Hypothalamus (tissue), 51 donors: Measurements from ENCODE around the gene IGFL4.

Experiments used
- DNase-seq, 51 donors: peaks; one replicate each; lab custom pipeline; 2025; lab: John Stamatoyannopoulos, UW

The IGFL4 gene

DNA sequence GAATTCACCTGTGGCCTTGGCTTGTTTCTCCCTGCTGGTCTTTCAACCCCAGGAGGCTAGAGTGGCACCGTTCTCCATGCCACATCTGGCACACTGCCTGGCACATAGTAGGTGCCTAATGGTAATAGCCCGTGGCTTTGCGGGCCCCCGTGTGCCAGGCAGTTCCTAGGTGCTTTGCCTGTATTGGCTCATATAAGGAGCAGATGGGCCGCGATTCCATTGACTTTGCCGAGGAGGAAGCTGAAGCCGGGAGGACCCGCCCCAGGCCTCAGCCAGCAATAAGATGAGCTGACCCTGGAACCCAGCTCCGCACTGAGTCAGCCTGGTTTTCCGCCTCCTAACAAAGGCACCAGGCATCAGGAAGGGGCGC lies 18.8 kb downstream of the IGFL4 start:
- DNase-seq = no peak

GRCh38 chr19:46021531-46022041 lies 19.2 kb downstream of the IGFL4 start:
- DNase-seq = no peak

- DNase-seq = no peak
These were observed 20.0 kb downstream of the IGFL4 start for GRCh38 chr19:46020819-46021125.

DNA sequence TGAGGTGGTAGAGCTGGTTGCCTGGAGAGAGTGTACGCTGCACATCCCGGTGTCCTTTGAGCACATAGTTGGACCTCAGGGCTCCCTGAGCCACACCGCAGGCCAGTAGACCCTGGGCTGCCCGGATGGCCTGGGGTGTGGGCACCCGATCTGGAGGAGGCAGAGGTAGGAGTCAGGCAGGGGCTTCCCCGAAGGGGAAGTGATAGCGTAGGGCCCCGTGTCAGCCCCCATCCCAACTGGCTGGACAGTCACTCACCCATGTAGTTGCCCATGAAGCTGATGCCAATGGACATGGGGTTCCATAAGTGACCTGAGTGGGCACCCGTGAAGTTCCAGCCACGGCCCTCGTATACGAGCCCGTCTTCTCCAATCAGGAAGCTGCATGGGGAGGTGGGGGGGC lies 21.5 kb downstream of the IGFL4 start:
- no peak for DNase-seq

DNA sequence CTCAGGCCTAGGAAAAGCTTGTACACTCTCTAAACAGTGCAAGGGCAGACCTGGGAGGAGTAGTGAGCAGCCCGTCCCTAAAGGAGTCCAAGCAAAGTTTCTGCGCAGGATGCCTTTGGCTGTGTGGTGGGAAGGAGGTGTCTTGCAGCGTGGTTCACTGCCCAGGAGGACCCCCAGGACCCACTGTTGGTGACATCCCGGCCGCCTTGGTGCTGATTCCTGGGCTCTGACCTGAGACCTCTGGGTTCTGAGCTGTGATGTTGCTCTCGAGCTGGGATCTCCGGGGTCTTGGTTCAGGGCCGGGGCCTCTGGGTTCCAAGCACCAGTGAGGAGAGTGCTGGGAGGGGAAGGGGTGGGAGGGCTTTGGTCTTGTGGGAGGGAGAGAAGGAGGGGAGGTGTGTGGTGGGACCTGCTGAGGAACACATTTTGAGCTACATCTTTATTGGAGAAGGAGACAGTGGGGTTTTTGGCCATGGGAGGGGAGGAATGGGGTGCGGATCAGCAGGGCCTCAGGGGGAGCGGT lies 22.0 kb downstream of the IGFL4 start:
- DNase-seq = no peak

- no peak for DNase-seq
These were observed 22.7 kb downstream of the IGFL4 start for GRCh38 chr19:46017874-46018675.

- DNase-seq = peak in 1 of 51 donors; percentile 34
These were observed 23.7 kb downstream of the IGFL4 start for GRCh38 chr19:46017095-46017429.

DNA sequence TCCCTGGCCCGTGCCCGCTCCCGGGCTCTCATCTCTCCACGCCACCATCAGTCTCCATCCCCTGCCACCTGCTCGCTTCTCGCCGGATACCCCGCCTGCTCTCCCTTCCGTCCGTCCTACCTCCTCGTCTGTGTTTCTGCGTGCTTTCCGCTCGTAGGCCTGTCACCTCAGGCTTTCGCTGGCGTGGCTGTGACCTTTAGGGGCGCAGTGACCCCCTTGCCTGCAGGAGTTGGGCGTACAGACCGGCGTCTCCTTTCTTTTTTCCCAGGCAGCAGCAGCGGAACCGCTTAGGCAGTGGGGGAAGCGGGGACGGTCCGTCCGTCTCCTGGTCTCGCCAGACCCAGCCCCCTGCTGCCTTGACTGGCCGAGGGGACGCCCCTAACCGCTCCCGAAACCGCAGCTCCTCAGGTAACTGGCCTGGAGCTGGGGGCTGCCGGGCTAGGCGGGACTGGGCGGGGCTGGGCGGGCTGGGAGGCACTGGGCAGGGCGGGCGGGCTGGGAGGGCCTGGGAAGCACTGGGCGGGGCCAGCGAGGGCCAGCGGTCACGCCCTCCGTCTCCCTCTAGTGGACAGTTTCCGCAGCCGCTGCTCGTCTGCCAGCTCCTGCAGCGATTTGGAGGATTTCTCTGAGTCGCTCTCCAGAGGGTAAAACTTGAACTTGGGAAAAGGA lies 24.2 kb downstream of the IGFL4 start:
- peak in 49 of 51 donors; percentile 12 to 90 (median 69) for DNase-seq

DNA sequence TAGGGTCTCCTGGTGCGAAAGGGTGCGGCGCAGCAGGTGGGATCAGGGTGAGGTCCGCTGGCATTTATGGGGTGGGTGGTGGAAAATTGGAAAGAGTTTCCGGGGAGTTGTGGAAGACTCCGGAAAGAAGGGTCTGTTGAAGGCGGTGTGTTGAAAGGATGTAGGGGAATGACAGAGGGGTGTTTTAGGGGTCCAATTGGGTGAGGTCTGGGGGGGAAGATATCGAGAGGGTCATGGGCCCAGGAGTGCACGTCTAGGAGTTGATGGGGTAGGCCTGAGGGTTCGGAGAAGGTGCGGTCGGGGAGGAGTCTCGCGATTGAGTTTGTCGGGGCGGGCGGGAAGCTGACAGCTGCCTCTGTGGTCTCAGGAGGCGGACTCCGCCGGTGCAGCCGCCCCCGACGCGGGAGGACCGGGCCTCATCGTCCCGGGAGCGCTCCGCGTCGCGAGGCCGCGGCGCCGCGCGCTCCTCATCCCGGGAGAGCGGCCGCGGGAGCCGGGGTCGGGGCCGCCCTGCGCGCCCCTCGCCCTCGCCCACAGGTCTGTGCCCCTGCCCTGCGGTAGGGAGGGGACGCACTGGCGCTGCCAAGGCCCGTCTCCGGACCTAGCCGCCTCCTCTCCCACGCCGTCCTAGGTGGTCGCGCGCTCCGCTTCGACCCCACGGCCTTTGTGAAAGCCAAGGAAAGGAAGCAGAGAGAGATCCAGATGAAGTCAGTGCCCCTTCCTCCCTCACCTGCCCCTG lies 24.9 kb downstream of the IGFL4 start:
- DNase-seq = no peak

DNA sequence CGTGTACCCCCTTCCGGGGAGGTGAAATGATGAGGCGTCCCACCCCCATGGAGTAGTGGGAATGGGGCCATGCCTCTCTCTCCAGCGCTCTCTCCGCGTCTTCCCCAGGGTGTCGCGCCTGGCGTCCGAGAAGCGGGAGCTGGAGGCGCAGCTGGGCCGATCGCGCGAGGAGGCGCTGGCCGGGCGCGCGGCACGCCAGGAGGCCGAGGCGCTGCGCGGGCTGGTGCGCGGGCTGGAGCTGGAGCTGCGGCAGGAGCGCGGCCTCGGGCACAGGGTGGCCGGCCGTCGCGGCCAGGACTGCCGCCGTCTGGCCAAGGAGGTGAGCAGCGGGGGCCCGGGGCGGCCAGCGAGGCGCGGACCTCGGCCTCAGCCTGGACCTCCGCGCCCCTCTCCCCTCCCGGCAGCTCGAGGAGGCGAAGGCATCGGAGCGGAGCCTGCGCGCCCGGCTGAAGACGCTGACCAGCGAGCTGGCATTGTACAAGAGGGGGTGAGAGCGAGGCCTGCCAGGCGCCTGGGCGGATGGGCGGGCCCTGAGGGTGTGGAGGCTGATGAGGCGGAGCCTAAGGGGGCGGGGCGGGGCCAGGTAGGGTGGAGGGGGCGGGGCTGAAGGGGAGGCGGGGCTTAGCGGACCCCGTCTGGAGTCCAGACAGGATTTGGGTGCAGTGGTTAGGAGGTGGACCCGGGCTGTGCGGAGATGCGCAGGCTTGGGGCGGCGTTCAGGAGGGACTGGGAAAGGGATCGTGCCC lies 25.7 kb downstream of the IGFL4 start:
- DNase-seq = peak in 15 of 51 donors; percentile 3 to 52 (median 25)

- peak in 1 of 51 donors; percentile 17 for DNase-seq
These were observed 26.3 kb downstream of the IGFL4 start for GRCh38 chr19:46014534-46014933.

DNA sequence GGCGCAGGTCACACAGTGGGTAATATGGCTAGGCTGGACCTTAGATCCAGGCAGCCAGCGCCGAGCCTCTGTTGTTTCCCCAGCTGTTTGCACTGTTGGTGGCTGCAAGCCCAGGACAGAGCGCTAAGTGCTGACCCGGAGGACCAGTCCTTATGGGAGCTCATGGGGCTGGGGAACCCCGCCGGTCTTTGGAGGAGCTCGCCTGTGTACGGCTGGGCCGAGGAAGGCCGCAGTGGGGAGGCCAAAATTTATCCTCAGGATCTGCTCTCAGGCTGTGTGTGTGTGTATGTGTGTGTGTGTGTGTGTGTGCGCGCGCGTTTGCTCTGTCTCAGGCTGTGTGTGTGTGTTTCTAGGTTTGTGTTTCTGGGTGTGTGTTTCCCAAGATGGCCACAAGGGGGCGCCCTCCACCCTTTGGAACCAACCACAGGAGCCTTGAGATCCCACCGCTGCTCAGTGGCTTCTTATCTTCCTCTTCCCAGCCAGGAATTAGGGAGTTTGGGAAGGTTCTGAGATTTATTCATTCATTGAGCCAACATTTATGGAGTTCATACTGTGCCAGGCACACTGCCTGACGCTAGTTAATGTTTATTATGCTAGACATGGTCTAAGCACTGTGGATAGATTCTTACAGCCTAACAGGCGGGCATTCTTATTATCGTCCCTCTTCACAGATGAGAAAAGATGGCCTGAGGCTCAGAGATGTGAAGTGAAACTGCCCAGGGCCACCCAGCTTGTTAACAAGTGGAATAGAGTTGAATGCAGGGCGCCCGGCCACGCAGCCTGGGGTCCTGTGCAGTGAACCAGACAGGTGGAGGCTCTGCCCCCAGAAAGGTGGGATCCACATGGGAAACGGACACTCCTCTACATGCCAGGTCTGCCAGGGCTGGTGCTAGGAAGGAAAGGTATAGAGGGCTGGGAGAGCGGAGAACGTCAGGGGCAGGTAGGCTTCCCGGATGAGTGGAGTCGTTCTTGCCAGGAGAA lies 31.0 kb downstream of the IGFL4 start:
- DNase-seq = peak in 48 of 51 donors; percentile 14 to 87 (median 52)

DNA sequence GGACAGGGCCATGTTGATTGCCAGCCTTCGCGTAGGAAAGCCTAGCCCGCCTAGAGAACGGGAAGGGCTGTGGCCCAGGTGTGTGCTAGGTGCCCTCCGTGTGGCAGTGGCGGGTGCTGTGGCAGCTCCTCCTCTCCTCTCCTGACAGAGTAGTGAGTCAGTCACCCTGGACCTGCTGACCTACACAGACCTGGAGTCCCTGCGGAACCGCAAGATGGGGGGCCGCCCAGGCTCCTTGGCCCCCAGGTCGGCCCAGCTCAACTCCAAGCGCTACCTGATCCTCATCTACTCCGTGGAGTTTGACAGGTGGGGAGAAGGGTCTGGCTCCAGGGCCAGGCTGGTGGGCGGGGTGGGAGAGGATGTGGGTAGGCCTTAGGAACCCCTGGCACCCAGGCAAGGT lies 34.4 kb downstream of the IGFL4 start:
- no peak for DNase-seq

DNA sequence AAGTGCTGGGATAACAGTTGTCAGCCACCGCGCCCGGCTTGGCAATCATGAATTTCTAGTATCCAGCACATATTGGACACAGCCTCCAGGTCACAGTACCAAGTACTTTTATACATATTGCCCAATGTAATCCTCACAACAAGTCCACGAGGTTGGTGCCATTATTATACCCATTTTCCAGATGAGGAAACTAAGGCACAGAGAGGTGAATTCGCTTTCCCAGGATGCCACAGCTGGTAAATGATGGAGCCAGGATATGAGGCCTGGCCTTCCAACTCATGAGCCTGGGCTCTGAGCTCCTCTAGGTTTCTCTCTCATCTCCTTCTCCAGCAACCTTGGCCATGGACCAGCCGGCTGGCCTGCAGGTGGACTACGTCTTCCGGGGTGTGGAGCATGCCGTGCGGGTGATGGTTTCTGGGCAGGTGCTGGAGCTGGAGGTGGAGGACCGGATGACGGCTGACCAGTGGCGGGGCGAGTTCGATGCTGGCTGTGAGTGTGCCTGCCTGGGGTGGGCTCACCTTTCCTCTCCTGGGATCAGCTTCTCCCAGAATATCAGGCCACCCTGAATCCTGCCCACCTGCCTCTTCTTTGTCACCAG lies 38.0 kb downstream of the IGFL4 start:
- no peak for DNase-seq

GRCh38 chr19:46000491-46001246 lies 40.1 kb downstream of the IGFL4 start:
- peak in 40 of 51 donors; percentile 13 to 84 (median 58) for DNase-seq

DNA sequence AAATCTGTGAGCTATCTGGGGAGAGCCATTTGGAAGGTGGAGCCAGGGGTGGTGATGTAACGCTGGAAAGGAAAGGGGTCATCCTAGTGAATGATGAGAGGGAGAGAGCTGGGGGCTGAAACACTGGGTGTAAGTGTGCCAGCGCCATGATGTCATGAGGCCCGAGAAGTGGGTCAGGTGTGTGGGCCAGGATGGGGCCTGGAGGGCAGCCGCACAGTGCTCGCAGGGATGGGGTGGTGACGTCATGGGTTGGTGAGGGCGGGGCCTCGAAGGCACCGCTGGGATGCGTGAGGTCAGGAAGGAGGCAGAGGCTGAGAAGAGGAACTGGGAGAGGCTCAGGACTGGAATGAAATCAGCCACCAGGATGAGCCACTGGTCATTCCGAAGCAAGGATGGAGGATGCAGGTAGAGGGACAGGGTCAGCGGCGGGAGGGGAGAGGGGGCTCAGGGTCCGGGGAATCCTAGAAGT lies 41.1 kb downstream of the IGFL4 start:
- peak in 33 of 51 donors; percentile 7 to 72 (median 40) for DNase-seq

DNA sequence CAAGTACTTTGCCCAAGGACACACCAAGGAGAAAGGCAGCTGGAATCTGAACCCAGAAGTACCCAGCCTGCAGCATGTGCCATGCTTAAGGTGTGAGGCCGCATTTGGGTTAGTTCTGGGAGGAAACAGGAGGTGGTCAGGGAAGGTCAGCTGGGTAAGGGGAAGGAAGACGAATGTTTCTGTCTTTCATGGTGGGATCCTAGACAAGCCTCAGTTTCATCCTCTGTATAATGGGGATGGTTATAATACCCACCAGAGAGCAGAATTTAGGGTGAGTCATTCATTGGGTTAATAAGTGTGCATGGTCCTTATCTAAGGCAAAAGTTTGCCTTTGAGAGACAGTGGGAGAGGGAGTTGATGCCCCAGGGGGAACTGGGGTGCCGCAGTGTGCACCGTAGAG lies 42.0 kb downstream of the IGFL4 start:
- DNase-seq = no peak

- DNase-seq = no peak
These were observed 43.9 kb downstream of the IGFL4 start for GRCh38 chr19:45996933-45997332.
